C4-2B (cell line): ENCODE measurements around the gene FMR1NB.

Experiments
- ZFX ChIP-seq: fragments of 450-650 bp; IDR thresholded peaks from 2 replicates; pipeline ENCODE4 v1.6.1; 2017
- TF ChIP-seq, protein P1 (sequence below): fragments of 450-650 bp; conservative IDR thresholded peaks from 2 replicates; pipeline ENCODE4 v1.5.1; 2017; ENCODE audit warnings: mild to moderate bottlenecking

DNA sequence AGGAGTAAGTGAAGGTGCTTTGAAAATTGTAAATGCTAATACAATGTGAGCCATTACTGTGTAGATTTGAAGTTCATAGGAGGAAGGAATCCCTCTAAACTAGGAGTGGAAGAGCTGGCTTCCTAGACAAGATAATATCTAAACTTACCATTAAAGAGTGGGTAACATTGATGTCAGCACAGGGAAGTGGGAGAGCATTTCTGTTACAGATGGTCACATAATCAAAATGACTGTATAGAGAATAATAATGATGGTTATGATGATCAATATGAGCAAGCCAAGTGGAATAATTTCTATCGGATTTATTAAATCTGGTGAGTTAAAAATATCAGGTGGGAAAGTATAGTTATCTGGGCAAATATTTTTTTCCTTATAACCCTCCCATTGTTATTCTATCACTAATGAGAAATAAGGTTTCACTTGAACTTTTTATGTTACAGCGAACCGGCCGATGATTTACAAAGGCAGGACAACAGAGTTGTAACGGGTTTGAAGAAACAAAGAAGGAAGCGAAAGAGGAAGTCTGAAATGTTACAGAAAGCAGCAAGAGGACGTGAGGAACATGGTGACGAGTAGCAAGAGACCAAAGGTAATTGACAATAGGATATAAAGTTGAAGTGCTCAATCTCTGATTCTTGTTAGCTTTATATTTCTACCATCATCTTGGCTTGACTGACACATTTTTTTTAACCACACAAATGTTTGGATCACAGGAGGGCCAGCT lies 43.5 kb downstream of the FMR1NB start:
- TF ChIP-seq, protein P1, sequence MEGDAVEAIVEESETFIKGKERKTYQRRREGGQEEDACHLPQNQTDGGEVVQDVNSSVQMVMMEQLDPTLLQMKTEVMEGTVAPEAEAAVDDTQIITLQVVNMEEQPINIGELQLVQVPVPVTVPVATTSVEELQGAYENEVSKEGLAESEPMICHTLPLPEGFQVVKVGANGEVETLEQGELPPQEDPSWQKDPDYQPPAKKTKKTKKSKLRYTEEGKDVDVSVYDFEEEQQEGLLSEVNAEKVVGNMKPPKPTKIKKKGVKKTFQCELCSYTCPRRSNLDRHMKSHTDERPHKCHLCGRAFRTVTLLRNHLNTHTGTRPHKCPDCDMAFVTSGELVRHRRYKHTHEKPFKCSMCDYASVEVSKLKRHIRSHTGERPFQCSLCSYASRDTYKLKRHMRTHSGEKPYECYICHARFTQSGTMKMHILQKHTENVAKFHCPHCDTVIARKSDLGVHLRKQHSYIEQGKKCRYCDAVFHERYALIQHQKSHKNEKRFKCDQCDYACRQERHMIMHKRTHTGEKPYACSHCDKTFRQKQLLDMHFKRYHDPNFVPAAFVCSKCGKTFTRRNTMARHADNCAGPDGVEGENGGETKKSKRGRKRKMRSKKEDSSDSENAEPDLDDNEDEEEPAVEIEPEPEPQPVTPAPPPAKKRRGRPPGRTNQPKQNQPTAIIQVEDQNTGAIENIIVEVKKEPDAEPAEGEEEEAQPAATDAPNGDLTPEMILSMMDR: no peak
- no peak for TF ChIP-seq ZFX
